Measurements from ENCODE around the gene MAN1A1.

The MAN1A1 gene

DNA sequence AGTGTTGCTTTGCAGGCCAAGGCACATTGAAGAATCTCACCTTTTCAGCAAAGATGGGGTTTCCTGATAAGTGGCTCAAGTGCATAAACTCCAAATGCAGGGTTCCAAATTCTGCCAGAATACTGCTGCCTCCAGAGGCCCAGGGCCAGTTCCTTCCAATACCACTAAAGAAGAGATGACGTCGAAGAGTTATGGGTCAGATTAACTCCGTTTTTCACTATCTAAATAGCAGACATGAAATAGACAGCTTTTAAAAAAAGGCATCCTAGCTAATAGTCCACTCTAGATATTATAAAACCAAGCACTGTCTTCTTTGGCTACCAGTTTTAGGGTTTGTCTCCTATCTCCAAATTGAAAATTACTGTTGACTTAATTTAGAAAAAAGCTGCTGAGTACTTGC, 144.8 kb downstream of the MAN1A1 start:
- H3K27me3 Mint-ChIP-seq (ENCODE audit: low read depth) = no peaks in the 10 kb centered on the region
- no peak overlapping the region for H3K27ac Mint-ChIP-seq
- H3K9me3 Mint-ChIP-seq = no peaks in the 10 kb centered on the region
- peaks cover 15% of the 10 kb centered on the region for H3K4me1 Mint-ChIP-seq (ENCODE audit: low read depth)
- H3K36me3 Mint-ChIP-seq (ENCODE audit: low read depth) = peaks cover 13% of the 10 kb centered on the region
- no peak for DNase-seq (ENCODE audit: low spot score)
- H3K4me3 Mint-ChIP-seq = no peak overlapping the region

DNA sequence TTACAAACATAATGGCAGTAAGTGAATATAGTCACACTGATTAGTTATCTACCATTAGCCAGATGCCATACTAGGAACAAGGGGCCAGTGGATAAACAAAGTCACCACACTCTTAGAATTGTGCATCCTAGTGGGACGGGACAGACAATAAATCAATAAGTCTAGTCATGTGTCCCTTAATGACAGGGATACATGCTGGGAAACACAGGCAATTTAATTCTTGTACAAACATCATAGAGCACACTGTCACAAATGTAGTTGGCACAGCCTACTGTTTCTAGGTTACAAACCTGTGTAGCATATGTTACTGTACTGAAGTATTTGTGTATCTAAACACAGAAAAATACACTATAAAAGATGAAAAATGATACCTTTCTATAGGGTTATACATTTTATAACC, 148.1 kb downstream of the MAN1A1 start:
- Mint-ChIP-seq H3K4me3 (no peak overlapping the region), H3K27ac (no peak overlapping the region), H3K27me3 (ENCODE audit: low read depth) (no peaks in the 10 kb centered on the region), H3K9me3 (no peaks in the 10 kb centered on the region), H3K4me1 (ENCODE audit: low read depth) (peaks cover 8% of the 10 kb centered on the region), H3K36me3 (ENCODE audit: low read depth) (peaks cover 20% of the 10 kb centered on the region)
- no peak for DNase-seq (ENCODE audit: low spot score)

DNA sequence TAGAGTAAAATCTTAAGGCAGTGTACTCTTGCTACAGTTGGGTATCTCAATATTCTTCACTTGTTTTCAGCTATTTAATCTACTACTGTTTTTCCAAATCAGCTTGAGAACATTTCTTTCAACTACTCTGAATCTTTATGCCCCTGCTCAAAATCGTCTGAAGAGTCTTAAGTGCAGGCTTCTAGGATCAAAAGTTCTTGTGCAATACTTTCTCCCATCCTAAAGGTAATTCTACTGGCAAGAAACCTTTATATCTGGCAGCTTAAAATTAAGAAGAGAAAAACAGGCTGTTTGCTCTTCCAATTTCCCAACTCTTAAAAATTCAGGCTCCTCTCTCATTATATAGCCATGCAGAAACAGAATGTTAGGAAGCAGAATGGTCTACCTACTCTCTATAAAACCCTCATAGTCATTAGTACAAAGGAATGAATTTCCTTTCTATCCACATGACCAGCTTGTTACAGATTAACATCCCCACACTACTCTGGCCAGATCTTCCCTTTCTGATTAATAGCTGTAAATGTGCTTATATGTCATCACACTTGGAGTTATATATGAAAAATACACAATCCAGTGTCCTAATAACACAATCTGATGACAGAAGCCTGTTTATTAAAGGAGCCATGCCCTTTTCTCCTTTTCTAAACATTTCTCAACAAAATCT, 148.9 kb downstream of the MAN1A1 start:
- H3K27ac Mint-ChIP-seq = no peak overlapping the region
- no peaks in the 10 kb centered on the region for H3K27me3 Mint-ChIP-seq (ENCODE audit: low read depth)
- no peak overlapping the region for H3K4me3 Mint-ChIP-seq
- peaks cover 20% of the 10 kb centered on the region for H3K36me3 Mint-ChIP-seq (ENCODE audit: low read depth)
- no peaks in the 10 kb centered on the region for H3K9me3 Mint-ChIP-seq
- DNase-seq (ENCODE audit: low spot score) = no peak
- H3K4me1 Mint-ChIP-seq (ENCODE audit: low read depth) = no peaks in the 10 kb centered on the region

DNA sequence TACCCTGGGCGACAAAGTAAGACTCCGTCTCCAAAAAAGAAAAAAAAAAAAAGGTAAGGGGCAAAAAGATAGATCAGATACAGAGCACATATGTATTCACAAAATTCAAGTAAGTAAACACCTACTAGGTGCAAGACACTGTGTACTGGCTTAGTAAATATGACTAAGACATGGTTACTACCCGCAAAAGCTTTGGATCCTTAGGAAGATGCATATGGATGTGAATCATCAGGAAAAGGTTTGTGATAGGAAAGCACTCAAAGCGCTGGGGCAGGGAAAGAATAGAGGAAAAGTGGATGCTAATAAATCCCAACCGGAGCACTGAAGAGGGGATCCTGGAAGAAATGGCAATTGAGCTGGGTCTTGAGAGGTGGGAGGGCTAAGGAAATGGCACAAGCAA, 152.3 kb downstream of the MAN1A1 start:
- H3K9me3 Mint-ChIP-seq = no peaks in the 10 kb centered on the region
- no peaks in the 10 kb centered on the region for H3K4me1 Mint-ChIP-seq (ENCODE audit: low read depth)
- no peaks in the 10 kb centered on the region for H3K27me3 Mint-ChIP-seq (ENCODE audit: low read depth)
- H3K36me3 Mint-ChIP-seq (ENCODE audit: low read depth) = peaks cover 18% of the 10 kb centered on the region
- no peak overlapping the region for H3K27ac Mint-ChIP-seq
- no peak for DNase-seq (ENCODE audit: low spot score)
- H3K4me3 Mint-ChIP-seq = no peak overlapping the region

DNA sequence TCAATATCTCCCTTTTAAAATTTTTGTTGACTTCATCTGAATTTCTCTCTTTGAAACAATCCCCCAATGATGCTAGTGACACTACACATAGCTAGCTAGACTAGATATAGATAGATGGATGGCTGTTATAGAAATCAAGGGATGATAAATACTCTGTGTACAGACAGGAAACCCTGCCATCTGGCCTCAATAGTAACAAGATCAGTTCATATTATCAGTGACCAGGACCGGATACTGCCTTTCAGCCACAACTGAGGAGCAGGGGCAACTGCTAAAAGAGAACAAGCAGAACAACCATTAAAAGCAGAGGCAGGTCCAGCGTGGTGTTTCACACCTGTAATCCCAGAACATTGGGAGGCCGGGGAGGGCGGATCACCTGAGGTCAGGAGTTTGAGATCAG, 152.8 kb downstream of the MAN1A1 start:
- no peak for DNase-seq (ENCODE audit: low spot score)
- Mint-ChIP-seq H3K27ac (no peak overlapping the region), H3K27me3 (ENCODE audit: low read depth) (no peaks in the 10 kb centered on the region), H3K36me3 (ENCODE audit: low read depth) (peaks cover 22% of the 10 kb centered on the region), H3K9me3 (no peaks in the 10 kb centered on the region), H3K4me3 (no peak overlapping the region), H3K4me1 (ENCODE audit: low read depth) (no peaks in the 10 kb centered on the region)

DNA sequence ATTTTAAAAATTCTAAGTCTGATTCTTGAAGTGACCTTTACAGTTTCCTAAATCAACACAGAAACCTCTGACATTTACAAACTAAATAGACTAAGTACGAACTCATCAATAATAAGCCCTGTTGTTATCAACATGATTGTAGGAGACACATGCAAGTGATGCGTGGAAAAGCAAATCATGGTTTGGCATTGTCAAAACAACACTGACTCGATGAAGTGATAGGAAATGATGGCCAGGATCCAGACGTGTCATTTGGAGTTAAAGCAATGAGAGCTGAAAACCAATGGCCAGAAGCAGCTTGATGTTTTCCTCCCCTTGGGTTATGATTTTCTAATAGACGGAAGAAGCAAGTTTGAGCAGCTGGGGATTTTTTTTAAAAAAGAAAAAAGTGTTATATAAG, 153.7 kb downstream of the MAN1A1 start:
- Mint-ChIP-seq H3K27ac (no peak overlapping the region), H3K36me3 (ENCODE audit: low read depth) (peaks cover 23% of the 10 kb centered on the region), H3K27me3 (ENCODE audit: low read depth) (no peaks in the 10 kb centered on the region), H3K9me3 (no peaks in the 10 kb centered on the region), H3K4me3 (no peak overlapping the region), H3K4me1 (ENCODE audit: low read depth) (no peaks in the 10 kb centered on the region)
- no peak for DNase-seq (ENCODE audit: low spot score)

DNA sequence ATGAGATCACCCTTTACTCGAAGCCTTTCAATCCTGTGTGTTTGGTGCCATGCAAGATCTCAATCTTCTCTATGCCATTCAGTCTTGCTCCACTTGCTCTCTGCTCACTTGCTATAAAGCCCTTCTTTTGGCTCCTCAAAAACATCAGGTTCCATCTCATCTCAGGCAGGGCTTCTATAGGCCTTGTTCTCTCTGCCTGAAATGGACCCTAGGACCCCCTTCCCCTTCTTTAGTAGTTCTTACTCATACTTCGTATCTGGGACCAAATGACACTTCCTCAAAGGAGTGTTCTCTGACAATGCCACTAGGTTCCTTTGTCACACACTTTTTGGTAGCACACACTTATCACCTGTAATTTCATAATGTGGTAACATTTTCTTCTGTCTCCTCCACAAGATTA, 154.4 kb downstream of the MAN1A1 start:
- DNase-seq (ENCODE audit: low spot score) = no peak
- Mint-ChIP-seq H3K27ac (no peak overlapping the region), H3K4me1 (ENCODE audit: low read depth) (no peaks in the 10 kb centered on the region), H3K9me3 (no peaks in the 10 kb centered on the region), H3K36me3 (ENCODE audit: low read depth) (peaks cover 23% of the 10 kb centered on the region), H3K4me3 (no peak overlapping the region), H3K27me3 (ENCODE audit: low read depth) (no peaks in the 10 kb centered on the region)

DNA sequence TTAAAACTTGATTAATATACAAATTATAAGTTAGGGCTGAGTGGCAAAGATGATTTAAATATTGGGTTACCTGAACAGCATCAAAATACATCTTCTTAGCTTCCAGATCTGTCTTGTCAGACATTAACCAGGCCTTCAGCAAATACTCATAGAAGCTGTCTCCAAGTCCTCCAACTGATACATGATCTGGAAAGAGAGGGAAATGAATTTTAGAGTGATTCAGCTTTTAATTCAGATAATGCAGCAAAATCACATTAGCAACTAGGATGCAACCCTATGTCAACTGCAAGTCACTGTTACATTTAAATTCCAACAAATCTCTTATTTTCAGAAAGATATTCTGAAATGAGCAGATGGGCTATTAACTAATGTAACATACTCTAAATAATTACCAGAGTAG, 155.9 kb downstream of the MAN1A1 start:
- Mint-ChIP-seq H3K36me3 (ENCODE audit: low read depth) (peaks cover 22% of the 10 kb centered on the region), H3K9me3 (no peaks in the 10 kb centered on the region), H3K27me3 (ENCODE audit: low read depth) (no peaks in the 10 kb centered on the region), H3K27ac (no peak overlapping the region), H3K4me3 (no peak overlapping the region), H3K4me1 (ENCODE audit: low read depth) (no peaks in the 10 kb centered on the region)
- DNase-seq (ENCODE audit: low spot score) = no peak

DNA sequence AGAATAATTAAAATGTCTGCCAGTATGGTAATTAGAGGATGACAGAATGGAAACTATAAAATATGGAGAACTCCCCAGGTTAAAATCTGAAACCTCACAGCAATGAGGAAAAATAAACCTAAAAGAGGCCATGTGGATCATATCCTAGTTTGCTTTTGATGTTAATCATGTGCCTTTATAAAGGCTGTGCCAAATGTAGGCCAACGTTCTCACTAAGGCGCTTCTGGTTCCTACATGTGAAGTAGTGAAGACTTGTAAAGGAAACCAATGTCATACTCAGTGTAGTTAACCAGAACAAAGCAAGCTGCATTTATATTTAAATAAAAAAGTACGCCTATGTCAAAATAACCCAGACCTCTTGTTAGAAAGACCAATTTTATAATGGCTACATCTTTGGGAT, 157.4 kb downstream of the MAN1A1 start:
- H3K9me3 Mint-ChIP-seq = no peaks in the 10 kb centered on the region
- no peak overlapping the region for H3K27ac Mint-ChIP-seq
- H3K4me1 Mint-ChIP-seq (ENCODE audit: low read depth) = no peaks in the 10 kb centered on the region
- no peak for DNase-seq (ENCODE audit: low spot score)
- peaks cover 17% of the 10 kb centered on the region for H3K36me3 Mint-ChIP-seq (ENCODE audit: low read depth)
- no peaks in the 10 kb centered on the region for H3K27me3 Mint-ChIP-seq (ENCODE audit: low read depth)
- no peak overlapping the region for H3K4me3 Mint-ChIP-seq

DNA sequence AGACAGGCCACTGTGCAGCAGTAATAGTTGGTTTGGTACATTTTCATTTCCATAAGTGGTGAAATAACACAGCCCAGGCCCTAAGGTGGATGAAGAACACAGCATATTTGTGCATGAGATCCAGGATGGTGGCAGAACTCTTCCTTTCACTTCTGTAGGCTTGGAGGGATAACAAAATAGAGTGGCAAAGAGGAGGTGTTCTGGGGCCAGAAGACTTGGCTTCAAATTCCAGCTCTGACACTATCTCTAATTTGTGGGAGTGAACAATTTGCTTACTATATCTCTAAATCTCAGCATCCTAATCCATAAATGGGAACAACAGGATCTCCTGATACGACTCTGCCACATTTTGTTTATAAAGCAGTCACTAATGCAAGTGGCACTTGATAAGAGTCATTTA, 159.4 kb downstream of the MAN1A1 start:
- Mint-ChIP-seq H3K27me3 (ENCODE audit: low read depth) (no peaks in the 10 kb centered on the region), H3K36me3 (ENCODE audit: low read depth) (peaks cover 13% of the 10 kb centered on the region), H3K4me3 (no peak overlapping the region), H3K4me1 (ENCODE audit: low read depth) (no peaks in the 10 kb centered on the region), H3K27ac (no peak overlapping the region), H3K9me3 (no peaks in the 10 kb centered on the region)
- no peak for DNase-seq (ENCODE audit: low spot score)

DNA sequence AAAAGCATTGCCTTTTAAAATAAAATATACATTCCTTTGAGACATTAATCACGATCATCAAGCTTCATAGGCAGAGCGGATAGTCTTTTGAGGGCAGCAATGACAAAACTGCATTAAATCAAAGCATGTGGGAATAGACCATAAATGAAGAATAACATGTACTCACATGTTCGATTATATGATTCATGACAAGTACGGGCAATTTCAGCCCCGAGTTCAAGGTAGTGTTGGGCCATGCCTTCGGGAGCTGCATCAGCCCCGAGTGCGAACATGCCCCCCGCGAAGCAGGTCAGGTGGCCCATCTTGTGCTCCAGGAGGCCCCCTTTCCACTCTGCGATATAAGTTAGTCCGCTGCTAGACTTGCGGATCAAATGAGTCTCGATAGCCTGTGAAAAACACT, 160.1 kb downstream of the MAN1A1 start:
- no peak for DNase-seq (ENCODE audit: low spot score)
- Mint-ChIP-seq H3K27ac (no peak overlapping the region), H3K4me3 (no peak overlapping the region), H3K9me3 (no peaks in the 10 kb centered on the region), H3K4me1 (ENCODE audit: low read depth) (no peaks in the 10 kb centered on the region), H3K27me3 (ENCODE audit: low read depth) (no peaks in the 10 kb centered on the region), H3K36me3 (ENCODE audit: low read depth) (peaks cover 13% of the 10 kb centered on the region)

DNA sequence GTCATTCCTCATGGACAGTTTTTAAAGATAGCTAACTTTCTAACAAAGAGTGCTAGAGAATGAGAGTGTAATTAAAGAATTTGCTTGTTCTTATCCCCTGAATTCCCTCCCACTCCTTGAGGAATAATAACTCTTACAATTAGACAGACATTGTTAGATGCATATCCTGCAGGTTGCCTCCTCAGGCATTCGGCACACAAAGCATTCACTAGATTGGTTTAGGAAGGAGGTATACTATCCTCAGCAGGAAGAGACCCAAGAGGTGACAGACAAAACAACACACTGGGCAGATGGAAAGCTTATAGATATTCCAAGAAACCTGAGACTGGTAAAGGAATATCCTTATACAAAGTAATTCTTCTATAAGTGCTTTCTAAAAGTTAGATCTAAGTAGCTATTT, 162.0 kb downstream of the MAN1A1 start:
- no peak overlapping the region for H3K27ac Mint-ChIP-seq
- H3K27me3 Mint-ChIP-seq (ENCODE audit: low read depth) = no peaks in the 10 kb centered on the region
- H3K36me3 Mint-ChIP-seq (ENCODE audit: low read depth) = peaks cover 24% of the 10 kb centered on the region
- no peaks in the 10 kb centered on the region for H3K9me3 Mint-ChIP-seq
- no peaks in the 10 kb centered on the region for H3K4me1 Mint-ChIP-seq (ENCODE audit: low read depth)
- DNase-seq (ENCODE audit: low spot score) = no peak
- H3K4me3 Mint-ChIP-seq = no peak overlapping the region

DNA sequence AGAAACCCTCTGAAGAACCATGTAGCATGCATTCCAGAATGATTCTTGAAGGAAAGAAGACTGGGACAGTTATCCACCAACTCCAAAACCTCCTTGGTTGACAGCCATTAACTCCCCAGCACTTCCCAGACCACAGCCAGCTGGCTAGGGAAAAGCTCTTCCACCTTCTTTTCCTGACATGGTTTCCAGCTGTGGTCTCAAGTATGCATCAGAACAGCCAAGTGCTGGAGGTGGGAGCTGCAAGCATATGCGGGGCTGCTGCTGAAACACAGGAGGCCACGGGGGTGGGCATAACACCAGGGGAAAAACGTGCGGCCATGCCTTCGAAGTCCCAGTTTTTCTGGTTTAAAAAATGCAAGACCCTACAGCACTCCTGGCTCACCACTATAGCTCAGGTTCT, 163.1 kb downstream of the MAN1A1 start:
- no peaks in the 10 kb centered on the region for H3K9me3 Mint-ChIP-seq
- H3K27ac Mint-ChIP-seq = no peak overlapping the region
- H3K4me1 Mint-ChIP-seq (ENCODE audit: low read depth) = no peaks in the 10 kb centered on the region
- no peak for DNase-seq (ENCODE audit: low spot score)
- H3K27me3 Mint-ChIP-seq (ENCODE audit: low read depth) = no peaks in the 10 kb centered on the region
- no peak overlapping the region for H3K4me3 Mint-ChIP-seq
- H3K36me3 Mint-ChIP-seq (ENCODE audit: low read depth) = peaks cover 27% of the 10 kb centered on the region

DNA sequence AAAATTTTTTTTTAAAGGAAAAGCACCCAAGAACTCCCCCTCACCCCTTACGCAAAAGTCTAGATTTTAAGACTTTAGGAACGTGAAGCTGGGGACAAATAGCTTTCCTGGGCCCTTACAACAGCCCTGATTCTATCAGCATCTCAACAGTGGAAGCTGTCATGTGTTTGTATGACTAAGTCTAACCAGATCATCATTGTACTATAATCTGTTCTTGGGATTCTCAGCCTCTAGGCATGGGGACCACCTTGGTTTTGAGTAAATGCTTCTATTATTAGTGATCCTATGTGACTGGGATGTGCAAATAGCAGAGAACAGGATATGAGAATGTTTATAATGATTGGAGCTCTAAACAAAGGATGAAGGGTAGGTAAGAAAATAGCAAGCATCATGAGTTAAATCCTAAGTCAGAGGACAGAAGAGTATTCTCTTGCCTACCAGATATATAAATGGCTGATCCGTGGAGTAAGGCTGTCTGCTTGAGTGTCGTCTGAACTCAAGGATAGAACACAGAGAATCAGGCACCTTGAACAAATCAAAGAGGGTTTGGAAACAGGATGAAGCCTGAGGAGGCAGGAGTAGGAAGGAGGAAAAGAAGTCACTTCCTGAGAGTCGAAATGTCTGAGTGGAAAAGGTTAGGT, 165.4 kb downstream of the MAN1A1 start:
- Mint-ChIP-seq H3K4me3 (no peak overlapping the region), H3K36me3 (ENCODE audit: low read depth) (peaks cover 37% of the 10 kb centered on the region), H3K9me3 (no peaks in the 10 kb centered on the region), H3K27me3 (ENCODE audit: low read depth) (no peaks in the 10 kb centered on the region), H3K27ac (no peak overlapping the region), H3K4me1 (ENCODE audit: low read depth) (peaks cover 15% of the 10 kb centered on the region)
- DNase-seq (ENCODE audit: low spot score) = no peak

DNA sequence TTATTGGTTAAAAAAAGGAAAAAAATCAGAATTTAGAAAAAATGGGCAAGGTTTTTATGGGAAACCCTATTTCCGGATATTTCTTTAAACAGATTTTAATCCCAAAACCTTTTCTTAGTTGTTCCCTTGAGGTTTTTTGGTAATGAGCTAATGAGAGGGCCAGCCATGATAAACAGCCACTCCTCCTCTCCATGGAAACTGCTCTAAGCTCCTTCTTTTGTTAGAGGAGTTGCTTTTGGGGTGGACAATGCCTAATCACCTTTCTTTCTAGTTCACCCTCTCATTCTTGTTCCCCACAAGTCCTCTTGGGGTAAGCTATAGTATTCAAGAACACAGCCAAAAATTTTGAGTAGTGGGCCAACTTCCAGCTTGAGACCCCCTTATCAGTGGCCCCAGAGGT, 166.1 kb downstream of the MAN1A1 start:
- Mint-ChIP-seq H3K27ac (no peak overlapping the region), H3K4me1 (ENCODE audit: low read depth) (peaks cover 15% of the 10 kb centered on the region), H3K9me3 (no peaks in the 10 kb centered on the region), H3K36me3 (ENCODE audit: low read depth) (peaks cover 37% of the 10 kb centered on the region), H3K27me3 (ENCODE audit: low read depth) (no peaks in the 10 kb centered on the region), H3K4me3 (no peak overlapping the region)
- no peak for DNase-seq (ENCODE audit: low spot score)

Measured in T-helper 2 cell treated with Interferon-gamma antibody and Interleukin-4, amounts not matched to agents 5 μg/mL and 100 μg/mL, for 36 hours (primary cell).